HG03571 (cell line): ENCODE measurements around the gene ANKRD31.

Experiments
- ATAC-seq: cut with Tn5 transposase; IDR thresholded peaks from one replicate; pipeline ENCODE4 v1.9.1; 2021; ENCODE audit not compliant: unreplicated experiment

The ANKRD31 gene

DNA sequence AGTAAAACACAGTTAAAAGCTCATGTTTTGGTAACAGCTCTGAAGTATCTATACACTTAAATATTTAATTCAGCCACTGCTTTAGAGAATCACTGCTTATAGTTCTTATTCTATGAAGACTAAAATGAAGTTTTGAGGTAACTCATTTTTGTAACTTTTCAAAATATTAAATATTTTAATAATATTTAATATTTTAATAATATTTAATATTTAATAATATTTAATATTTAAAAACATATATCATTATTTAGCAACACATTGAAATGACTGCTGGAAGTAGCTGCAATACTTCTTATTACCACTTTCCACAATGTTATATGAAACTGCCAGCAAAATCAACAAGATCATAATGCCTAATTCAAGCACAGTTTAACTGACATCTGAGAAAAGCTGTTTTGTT, 165.6 kb downstream of the ANKRD31 start:
- no peak for ATAC-seq

- ATAC-seq: no peak
Measured at GRCh38 chr5:75067434-75067833, 169.2 kb downstream of the ANKRD31 start.

DNA sequence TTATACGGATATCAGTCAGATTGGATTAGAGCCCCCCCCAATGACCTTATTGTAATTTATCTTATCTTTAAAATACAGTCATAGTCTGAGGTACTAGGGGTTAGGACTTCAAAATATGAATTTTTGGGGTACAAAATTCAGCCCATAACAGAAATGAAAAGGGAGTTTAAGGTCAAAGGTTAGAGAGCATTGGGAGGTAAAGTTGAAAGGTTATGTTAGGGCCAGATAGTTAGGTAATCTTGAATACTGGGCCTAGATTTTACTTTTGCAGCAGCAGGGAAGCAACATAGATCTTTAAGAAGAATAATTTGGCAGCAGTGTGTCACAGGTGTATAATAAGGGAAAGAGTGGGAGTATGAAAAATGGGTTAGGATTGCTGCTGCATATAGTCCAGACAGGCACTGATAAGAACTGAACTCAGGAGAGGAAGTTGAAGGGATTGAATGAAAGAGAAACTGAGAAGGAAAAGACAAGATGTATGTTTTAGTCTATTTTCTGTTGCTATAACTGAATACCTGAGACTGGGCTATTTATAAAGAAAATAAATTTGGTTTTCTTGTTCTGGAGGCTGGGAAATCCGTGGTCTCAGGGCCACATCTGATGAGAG, 173.7 kb downstream of the ANKRD31 start:
- ATAC-seq: no peak

GRCh38 chr5:75059912-75060545, 176.6 kb downstream of the ANKRD31 start:
- ATAC-seq: no peak

GRCh38 chr5:75058986-75059535, 177.6 kb downstream of the ANKRD31 start:
- no peak for ATAC-seq

DNA sequence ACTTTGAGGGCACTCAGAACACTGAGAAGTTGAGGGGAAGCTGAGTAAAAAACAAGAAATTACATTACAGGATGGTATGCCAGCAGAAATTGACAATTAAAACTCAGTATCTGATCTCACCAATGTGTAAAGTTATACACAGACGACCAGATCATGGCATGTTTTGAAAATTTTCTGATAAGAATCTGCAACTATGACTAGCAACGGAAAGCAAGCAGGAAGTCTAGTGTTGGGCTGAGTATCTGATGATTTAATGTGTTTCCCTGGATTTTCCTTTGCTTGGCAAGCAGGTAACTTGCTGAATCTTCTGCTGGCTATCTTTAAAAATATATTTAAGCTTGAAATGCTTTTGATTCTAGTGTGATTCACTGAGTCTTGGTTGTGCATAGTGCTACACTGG, 179.1 kb downstream of the ANKRD31 start:
- ATAC-seq: no peak

DNA sequence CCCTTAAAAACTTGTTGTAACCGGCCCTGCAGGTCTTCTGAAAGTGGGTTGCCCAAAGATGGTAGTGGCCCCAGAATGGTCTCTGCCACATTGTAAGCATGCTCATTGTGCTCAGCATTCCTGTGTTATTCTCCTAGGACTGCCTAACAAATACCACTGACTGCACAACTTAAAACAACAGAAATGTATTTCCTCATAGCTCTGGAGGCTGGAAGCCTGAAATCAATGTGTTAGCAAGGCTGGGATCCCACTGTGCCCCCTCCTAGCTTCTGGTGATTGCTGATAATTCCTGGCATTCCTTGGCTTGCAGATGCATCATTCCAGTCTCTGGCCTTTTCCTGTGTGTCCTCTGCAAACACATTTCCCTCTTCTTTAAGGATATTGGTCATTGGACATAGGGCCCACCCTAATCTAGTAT, 180.9 kb downstream of the ANKRD31 start:
- ATAC-seq: no peak

- no peak for ATAC-seq
Measured at GRCh38 chr5:75054134-75054930, 182.3 kb downstream of the ANKRD31 start.

GRCh38 chr5:75053304-75054133, 183.2 kb downstream of the ANKRD31 start:
- no peak for ATAC-seq

- no peak for ATAC-seq
Measured at GRCh38 chr5:75053054-75053303, 183.7 kb downstream of the ANKRD31 start.

DNA sequence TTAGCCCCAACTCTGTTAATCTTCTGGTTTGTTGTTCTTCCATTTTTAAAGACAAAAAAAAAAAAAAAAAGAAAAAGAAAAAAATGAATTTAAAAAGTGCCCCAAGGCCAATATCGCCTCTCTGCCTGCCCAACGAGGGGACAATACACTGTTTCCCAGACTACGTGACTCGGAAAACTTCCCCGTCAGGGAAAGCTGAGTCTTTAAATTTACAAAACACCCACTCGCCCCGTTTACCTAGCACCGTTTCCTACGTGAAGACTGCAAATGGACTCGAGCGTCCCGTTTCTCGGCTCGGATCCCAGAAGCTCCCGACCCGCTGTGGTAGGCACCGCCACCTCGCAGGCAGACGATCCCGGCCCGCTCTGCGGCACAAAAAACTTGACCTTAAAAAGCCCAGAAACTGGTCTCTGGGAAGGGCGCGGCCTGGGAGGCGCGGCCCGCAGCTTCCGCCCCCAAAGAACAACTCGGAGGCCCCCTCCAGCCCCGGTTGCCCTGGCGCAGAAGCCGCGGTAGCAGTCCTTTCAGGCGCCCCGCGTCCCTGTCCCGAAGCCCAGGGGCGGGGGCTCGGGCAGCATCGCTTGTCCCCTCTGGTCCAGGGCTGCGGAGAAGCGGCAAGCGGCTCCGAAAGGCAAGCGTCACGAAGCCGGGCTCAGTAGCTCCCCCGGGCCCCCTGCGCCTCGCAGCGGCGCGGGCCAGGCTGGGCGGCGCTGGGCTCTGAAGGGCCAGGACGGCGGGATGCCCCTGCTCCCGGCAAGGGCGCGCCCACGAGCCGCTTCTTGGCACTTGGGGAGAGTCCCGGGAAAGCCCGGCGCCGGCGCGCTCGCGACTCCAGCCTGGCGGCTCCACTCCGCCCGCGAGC, 184.3 kb downstream of the ANKRD31 start, which contains the start of gene GCNT4:
TSS of gene GCNT4 (minus strand) at position 367 of the 862 bp plus-strand sequence. CDS start 22,521 bp downstream, outside the sequence.
- ATAC-seq: no peak

GRCh38 chr5:75051217-75051751, 185.4 kb downstream of the ANKRD31 start:
- ATAC-seq: no peak

GRCh38 chr5:75050415-75050814, 186.3 kb downstream of the ANKRD31 start:
- ATAC-seq: no peak

GRCh38 chr5:75049456-75050351, 187.0 kb downstream of the ANKRD31 start:
- ATAC-seq: no peak

GRCh38 chr5:75048457-75048953, 188.2 kb downstream of the ANKRD31 start:
- no peak for ATAC-seq

DNA sequence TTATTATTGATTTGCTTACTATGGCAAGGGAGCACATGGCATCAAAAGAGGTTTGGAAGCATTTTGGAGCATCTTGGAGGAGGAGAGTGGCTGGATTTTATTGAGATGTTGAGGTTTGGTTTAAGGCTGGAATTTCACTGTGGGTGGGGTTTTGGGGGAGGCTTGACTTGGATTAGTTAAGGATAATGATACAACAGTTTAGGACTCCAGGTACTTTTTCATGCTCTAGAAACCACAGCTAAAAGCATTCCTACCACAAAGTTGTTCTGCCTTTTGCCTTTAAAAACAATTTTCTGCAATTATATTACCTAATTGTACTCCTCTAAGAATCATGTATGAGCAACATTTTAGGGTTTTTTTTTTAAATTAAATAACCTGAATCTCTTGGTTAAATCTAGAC, 189.3 kb downstream of the ANKRD31 start:
- ATAC-seq: no peak

GRCh38 chr5:75046366-75047142, 190.1 kb downstream of the ANKRD31 start:
- no peak for ATAC-seq

DNA sequence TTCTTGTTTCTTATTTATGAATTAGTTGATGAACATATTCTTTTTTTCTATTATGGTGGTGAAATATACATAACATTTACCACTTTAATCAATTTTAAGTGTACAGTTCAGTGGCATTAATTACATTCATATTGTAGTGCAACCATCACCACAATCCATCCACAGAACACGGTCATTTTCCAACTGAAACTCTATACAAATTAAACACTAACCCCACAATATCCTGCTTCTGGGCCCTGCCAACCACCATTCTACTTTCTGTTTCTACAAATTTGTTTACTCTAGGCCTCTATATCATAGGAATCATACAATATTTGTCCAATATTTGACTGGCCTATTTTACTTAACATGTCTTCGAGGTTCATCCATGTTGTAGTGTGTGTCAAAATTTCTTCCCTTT, 191.6 kb downstream of the ANKRD31 start:
- ATAC-seq: no peak
